SU-DHL-6 (cell line): ENCODE results near the gene PDE1C.

ENCODE experiments used
- H2AFZ ChIP-seq: fragments of 200-600 bp; sonication (generic); 2 replicates; pipeline ENCODE4 v1.6.1; 2014; ENCODE audit warnings: low read depth, mild to moderate bottlenecking, moderate library complexity, mixed read lengths, antibody characterized with exemption, low read length; ENCODE audit not compliant: severe bottlenecking
- H3F3A ChIP-seq: fragments of 200-600 bp; shearing (Covaris generic); 2 replicates; pipeline ENCODE4 v1.6.0; 2016; ENCODE audit warnings: antibody characterized with exemption, mild to moderate bottlenecking; ENCODE audit not compliant: insufficient read depth
- H3K27ac ChIP-seq: fragments of 200-600 bp; sonication (generic); 2 replicates; pipeline ENCODE4 v1.5.1; 2016; ENCODE audit warnings: low read depth, mild to moderate bottlenecking, low read length, moderate library complexity, mixed read lengths
- H3K27me3 ChIP-seq: fragments of 200-600 bp; sonication (generic), shearing (Covaris generic); 2 replicates; pipeline ENCODE4 v1.6.0; 2014; ENCODE audit warnings: mild to moderate bottlenecking, low read length
- H3K36me3 ChIP-seq: fragments of 200-600 bp; sonication (generic); 2 replicates; pipeline ENCODE4 v1.6.1; 2014; ENCODE audit warnings: mild to moderate bottlenecking, low read length, mixed read lengths
- H3K4me2 ChIP-seq: fragments of 300-600, 200-600 bp; shearing (Covaris generic), sonication (generic); 2 replicates; pipeline ENCODE4 v1.6.0; 2014; ENCODE audit warnings: low read length, low read depth, mild to moderate bottlenecking; ENCODE audit not compliant: poor library complexity, severe bottlenecking
- H3K4me3 ChIP-seq: fragments of 200-600 bp; sonication (generic); 2 replicates; pipeline ENCODE4 v1.5.1; 2014; ENCODE audit warnings: antibody characterized with exemption, low read length, mild to moderate bottlenecking, mixed read lengths; ENCODE audit not compliant: insufficient read depth, poor library complexity, severe bottlenecking
- H3K79me2 ChIP-seq: fragments of 200-600 bp; sonication (generic); 2 replicates; pipeline ENCODE4 v1.6.1; 2014; ENCODE audit warnings: mild to moderate bottlenecking, low read length, moderate library complexity; ENCODE audit not compliant: insufficient read depth
- H3K9ac ChIP-seq: fragments of 200-600 bp; sonication (generic); 2 replicates; pipeline ENCODE4 v1.7.0; 2014; ENCODE audit warnings: mild to moderate bottlenecking, low read length
- H3K9me2 ChIP-seq: fragments of 200-600 bp; sonication (generic); replicated peaks from 2 replicates; pipeline ENCODE4 v1.6.1; 2014; ENCODE audit warnings: low read length; ENCODE audit not compliant: insufficient read depth
- H3K9me3 ChIP-seq: fragments of 200-600 bp; sonication (generic); 2 replicates; pipeline ENCODE4 v1.6.1; 2014; ENCODE audit warnings: low read length, mixed read lengths; ENCODE audit not compliant: insufficient read depth
- H4K20me1 ChIP-seq: fragments of 200-600 bp; sonication (generic); 2 replicates; pipeline ENCODE4 v1.6.1; 2014; ENCODE audit warnings: low read depth, mild to moderate bottlenecking, antibody characterized with exemption, low read length, moderate library complexity, mixed read lengths
- EZH2phosphoT487 ChIP-seq: fragments of 200-600 bp; sonication (generic), shearing (Covaris generic); conservative IDR thresholded peaks from 2 replicates; pipeline ENCODE4 v1.6.1; 2018; ENCODE audit warnings: mild to moderate bottlenecking, antibody characterized with exemption, low read length, moderate library complexity, mixed read lengths
- TF ChIP-seq, protein P1 (sequence below): fragments of 200-600 bp; sonication (generic); IDR thresholded peaks from one replicate; pipeline ENCODE4 v1.5.1; 2017; ENCODE audit warnings: antibody characterized with exemption, mild to moderate bottlenecking, low read length, moderate library complexity; ENCODE audit not compliant: insufficient read depth, poor library complexity, severe bottlenecking

Gene PDE1C

GRCh38 chr7:31875424-31875823 is 194.8 kb downstream of the PDE1C start:
- no peaks in the 10 kb centered on the region for H3K9me2 ChIP-seq
- no peaks in the 10 kb centered on the region for H3K79me2 ChIP-seq
- no peaks in the 10 kb centered on the region for H3K27me3 ChIP-seq
- no peak overlapping the region for H2AFZ ChIP-seq
- no peak overlapping the region for H3K9ac ChIP-seq
- H3F3A ChIP-seq = no peaks in the 10 kb centered on the region
- H3K27ac ChIP-seq = no peak overlapping the region
- no peak overlapping the region for H3K4me3 ChIP-seq
- no peak for TF ChIP-seq EZH2phosphoT487
- TF ChIP-seq, protein P1, sequence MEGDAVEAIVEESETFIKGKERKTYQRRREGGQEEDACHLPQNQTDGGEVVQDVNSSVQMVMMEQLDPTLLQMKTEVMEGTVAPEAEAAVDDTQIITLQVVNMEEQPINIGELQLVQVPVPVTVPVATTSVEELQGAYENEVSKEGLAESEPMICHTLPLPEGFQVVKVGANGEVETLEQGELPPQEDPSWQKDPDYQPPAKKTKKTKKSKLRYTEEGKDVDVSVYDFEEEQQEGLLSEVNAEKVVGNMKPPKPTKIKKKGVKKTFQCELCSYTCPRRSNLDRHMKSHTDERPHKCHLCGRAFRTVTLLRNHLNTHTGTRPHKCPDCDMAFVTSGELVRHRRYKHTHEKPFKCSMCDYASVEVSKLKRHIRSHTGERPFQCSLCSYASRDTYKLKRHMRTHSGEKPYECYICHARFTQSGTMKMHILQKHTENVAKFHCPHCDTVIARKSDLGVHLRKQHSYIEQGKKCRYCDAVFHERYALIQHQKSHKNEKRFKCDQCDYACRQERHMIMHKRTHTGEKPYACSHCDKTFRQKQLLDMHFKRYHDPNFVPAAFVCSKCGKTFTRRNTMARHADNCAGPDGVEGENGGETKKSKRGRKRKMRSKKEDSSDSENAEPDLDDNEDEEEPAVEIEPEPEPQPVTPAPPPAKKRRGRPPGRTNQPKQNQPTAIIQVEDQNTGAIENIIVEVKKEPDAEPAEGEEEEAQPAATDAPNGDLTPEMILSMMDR = no peak
- H4K20me1 ChIP-seq = no peaks in the 10 kb centered on the region
- no peak overlapping the region for H3K4me2 ChIP-seq
- H3K36me3 ChIP-seq = no peaks in the 10 kb centered on the region
- no peaks in the 10 kb centered on the region for H3K9me3 ChIP-seq

- H3K4me2 ChIP-seq = no peak overlapping the region
- H3K36me3 ChIP-seq = no peaks in the 10 kb centered on the region
- no peaks in the 10 kb centered on the region for H3F3A ChIP-seq
- no peaks in the 10 kb centered on the region for H4K20me1 ChIP-seq
- H3K79me2 ChIP-seq = no peaks in the 10 kb centered on the region
- H3K27ac ChIP-seq = no peak overlapping the region
- no peaks in the 10 kb centered on the region for H3K9me2 ChIP-seq
- no peaks in the 10 kb centered on the region for H3K27me3 ChIP-seq
- H2AFZ ChIP-seq = no peak overlapping the region
- no peak overlapping the region for H3K4me3 ChIP-seq
- TF ChIP-seq EZH2phosphoT487 = no peak
- TF ChIP-seq, protein P1 = no peak
- H3K9me3 ChIP-seq = no peaks in the 10 kb centered on the region
- H3K9ac ChIP-seq = no peak overlapping the region
These were observed 195.4 kb downstream of the PDE1C start for GRCh38 chr7:31874631-31875386.

- Histone ChIP-seq H3K79me2 (no peaks in the 10 kb centered on the region), H3K27ac (no peak overlapping the region), H3K9me2 (no peaks in the 10 kb centered on the region), H3K9me3 (no peaks in the 10 kb centered on the region), H3F3A (no peaks in the 10 kb centered on the region), H2AFZ (no peak overlapping the region), H3K4me2 (no peak overlapping the region), H3K4me3 (no peak overlapping the region), H3K9ac (no peak overlapping the region), H4K20me1 (no peaks in the 10 kb centered on the region), H3K36me3 (no peaks in the 10 kb centered on the region), H3K27me3 (no peaks in the 10 kb centered on the region)
- no peak for TF ChIP-seq EZH2phosphoT487
- TF ChIP-seq, protein P1 = no peak
These were observed 196.2 kb downstream of the PDE1C start for GRCh38 chr7:31873816-31874597.
